Measurements from ENCODE around the gene SARS1. TPM values are rescaled to one million over a fixed set of nuclear protein-coding genes. Genes with fewer than 3 reads are reported as not detected.

Gene SARS1
- total RNA-seq, 4 donors from 2014 or later = 83.2 to 158 (median 102) TPM

GRCh38 chr1:109267743-109268300 is 54.1 kb downstream of the SARS1 start:
- H3K36me3 ChIP-seq = no peaks in the 10 kb centered on the region
- H3K27ac ChIP-seq = no peak overlapping the region
- H3K9me3 ChIP-seq = no peaks in the 10 kb centered on the region
- H3K4me3 ChIP-seq = no peak overlapping the region
- DNase-seq = no peak
- no peaks in the 10 kb centered on the region for H3K27me3 ChIP-seq
- peaks cover 0 to 5% (median 0%) of the 10 kb centered on the region in 4 donors for H3K4me1 ChIP-seq
- TF ChIP-seq POLR2A (IDR thresholded peaks at IDR 0.05) = no peak
- no peak for TF ChIP-seq CTCF (IDR thresholded peaks at IDR 0.05)

GRCh38 chr1:109268431-109269211 is 54.9 kb downstream of the SARS1 start:
- DNase-seq = no peak
- TF ChIP-seq POLR2A (IDR thresholded peaks at IDR 0.05) = no peak
- no peak for TF ChIP-seq CTCF (IDR thresholded peaks at IDR 0.05)
- no peak overlapping the region for H3K4me3 ChIP-seq
- H3K36me3 ChIP-seq = no peaks in the 10 kb centered on the region
- H3K27me3 ChIP-seq = no peaks in the 10 kb centered on the region
- no peak overlapping the region for H3K27ac ChIP-seq
- no peaks in the 10 kb centered on the region for H3K9me3 ChIP-seq
- H3K4me1 ChIP-seq = peaks cover 0 to 4% (median 0%) of the 10 kb centered on the region in 4 donors

GRCh38 chr1:109269212-109269980 is 55.7 kb downstream of the SARS1 start:
- DNase-seq = no peak
- TF ChIP-seq CTCF (IDR thresholded peaks at IDR 0.05) (no peak), POLR2A (IDR thresholded peaks at IDR 0.05) (no peak)
- Histone ChIP-seq H3K4me1 (peaks cover 0 to 5% (median 0%) of the 10 kb centered on the region in 4 donors), H3K36me3 (no peaks in the 10 kb centered on the region), H3K27me3 (no peaks in the 10 kb centered on the region), H3K9me3 (no peaks in the 10 kb centered on the region), H3K27ac (no peak overlapping the region), H3K4me3 (no peak overlapping the region)

- H3K9me3 ChIP-seq = no peaks in the 10 kb centered on the region
- peaks cover 0 to 12% (median 0%) of the 10 kb centered on the region in 4 donors for H3K4me1 ChIP-seq
- H3K36me3 ChIP-seq = no peaks in the 10 kb centered on the region
- H3K27me3 ChIP-seq = no peaks in the 10 kb centered on the region
- DNase-seq = no peak
- no peak for TF ChIP-seq CTCF (IDR thresholded peaks at IDR 0.05)
- no peak for TF ChIP-seq POLR2A (IDR thresholded peaks at IDR 0.05)
- no peak overlapping the region for H3K27ac ChIP-seq
- H3K4me3 ChIP-seq = no peak overlapping the region
These were observed 56.4 kb downstream of the SARS1 start for GRCh38 chr1:109269981-109270622.

GRCh38 chr1:109270623-109271317 is 57.1 kb downstream of the SARS1 start:
- no peaks in the 10 kb centered on the region for H3K36me3 ChIP-seq
- TF ChIP-seq POLR2A (IDR thresholded peaks at IDR 0.05) = no peak
- TF ChIP-seq CTCF (IDR thresholded peaks at IDR 0.05) = no peak
- H3K27ac ChIP-seq = no peak overlapping the region
- H3K27me3 ChIP-seq = no peaks in the 10 kb centered on the region
- no peaks in the 10 kb centered on the region for H3K9me3 ChIP-seq
- DNase-seq = no peak
- no peak overlapping the region for H3K4me3 ChIP-seq
- H3K4me1 ChIP-seq = peaks cover 0 to 19% (median 0%) of the 10 kb centered on the region in 4 donors

All from Peyer's patch (tissue), 4 donors.